Measurements from ENCODE around the gene RPL29.

Gene RPL29

DNA sequence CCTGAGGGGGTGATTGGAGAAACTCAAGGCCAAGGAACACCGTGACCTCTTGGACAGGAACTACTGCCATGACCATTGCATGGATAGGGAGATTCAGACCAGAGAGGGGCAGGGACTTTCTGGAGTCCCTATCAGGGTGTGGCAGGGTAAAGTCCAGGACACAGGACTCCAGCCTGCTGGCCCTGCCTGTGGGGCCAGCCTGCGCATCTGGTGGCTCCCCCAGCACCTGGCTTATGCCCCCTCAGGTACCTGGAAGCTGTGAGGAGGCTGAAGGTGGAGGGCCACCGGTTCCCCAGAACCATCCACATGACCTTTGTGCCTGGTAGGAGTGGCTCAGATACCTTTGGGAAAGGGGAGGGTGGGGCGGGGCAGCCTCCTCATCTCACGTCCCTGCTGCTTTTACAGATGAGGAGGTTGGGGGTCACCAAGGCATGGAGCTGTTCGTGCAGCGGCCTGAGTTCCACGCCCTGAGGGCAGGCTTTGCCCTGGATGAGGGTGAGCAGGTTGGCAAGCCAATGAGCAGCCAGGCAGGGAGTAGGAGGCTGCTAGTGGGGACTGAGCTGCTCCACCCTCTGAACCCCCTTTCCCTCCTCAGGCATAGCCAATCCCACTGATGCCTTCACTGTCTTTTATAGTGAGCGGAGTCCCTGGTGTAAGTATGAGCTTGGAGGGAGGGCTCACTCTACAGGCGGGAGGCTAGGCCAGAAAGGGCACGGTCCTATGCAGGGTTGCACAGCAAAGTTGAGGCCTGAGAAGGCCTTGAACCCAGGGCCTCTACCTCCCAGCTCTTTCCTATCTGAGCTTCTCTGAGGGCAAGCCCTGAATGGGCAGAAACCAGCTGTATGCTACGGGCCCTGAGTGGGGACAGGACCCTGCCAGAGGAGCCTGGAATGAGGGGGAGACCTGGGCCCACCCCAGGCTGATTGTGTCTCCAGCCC, 9.4 kb downstream of the RPL29 start:
- ATAC-seq: no peak
- TF ChIP-seq ZNF8 (CRISPR knock-in tag; IDR thresholded peaks at IDR 0.05) (no peak), TOX (CRISPR knock-in tag; IDR thresholded peaks at IDR 0.05; ENCODE audit: borderline replicate concordance) (no peak), ISL1 (CRISPR knock-in tag; IDR thresholded peaks at IDR 0.05) (no peak), ZNF565 (CRISPR knock-in tag; conservative IDR thresholded peaks at IDR 0.05; ENCODE audit: low read depth) (no peak), TCF4 (CRISPR knock-in tag; IDR thresholded peaks at IDR 0.05; ENCODE audit: borderline replicate concordance) (no peak), ESRRG (CRISPR knock-in tag; IDR thresholded peaks at IDR 0.05) (no peak), CSDC2 (CRISPR knock-in tag; IDR thresholded peaks at IDR 0.05) (no peak), PPARA (CRISPR knock-in tag; IDR thresholded peaks at IDR 0.05; ENCODE audit: borderline replicate concordance) (no peak), ARNTL (CRISPR knock-in tag; IDR thresholded peaks at IDR 0.05; ENCODE audit: borderline replicate concordance, low read depth) (no peak), RARB (CRISPR knock-in tag; IDR thresholded peaks at IDR 0.05) (no peak), ZC3H10 (CRISPR knock-in tag; IDR thresholded peaks at IDR 0.05) (no peak), ZFP3 (CRISPR knock-in tag; IDR thresholded peaks at IDR 0.05) (no peak), BACH2 (CRISPR knock-in tag; IDR thresholded peaks at IDR 0.05; ENCODE audit: borderline replicate concordance) (no peak), ZFP30 (CRISPR knock-in tag; IDR thresholded peaks at IDR 0.05) (no peak)
- TF ChIP-seq, protein P1, sequence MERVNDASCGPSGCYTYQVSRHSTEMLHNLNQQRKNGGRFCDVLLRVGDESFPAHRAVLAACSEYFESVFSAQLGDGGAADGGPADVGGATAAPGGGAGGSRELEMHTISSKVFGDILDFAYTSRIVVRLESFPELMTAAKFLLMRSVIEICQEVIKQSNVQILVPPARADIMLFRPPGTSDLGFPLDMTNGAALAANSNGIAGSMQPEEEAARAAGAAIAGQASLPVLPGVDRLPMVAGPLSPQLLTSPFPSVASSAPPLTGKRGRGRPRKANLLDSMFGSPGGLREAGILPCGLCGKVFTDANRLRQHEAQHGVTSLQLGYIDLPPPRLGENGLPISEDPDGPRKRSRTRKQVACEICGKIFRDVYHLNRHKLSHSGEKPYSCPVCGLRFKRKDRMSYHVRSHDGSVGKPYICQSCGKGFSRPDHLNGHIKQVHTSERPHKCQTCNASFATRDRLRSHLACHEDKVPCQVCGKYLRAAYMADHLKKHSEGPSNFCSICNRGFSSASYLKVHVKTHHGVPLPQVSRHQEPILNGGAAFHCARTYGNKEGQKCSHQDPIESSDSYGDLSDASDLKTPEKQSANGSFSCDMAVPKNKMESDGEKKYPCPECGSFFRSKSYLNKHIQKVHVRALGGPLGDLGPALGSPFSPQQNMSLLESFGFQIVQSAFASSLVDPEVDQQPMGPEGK (CRISPR knock-in tag; IDR thresholded peaks at IDR 0.05; ENCODE audit: borderline replicate concordance): no peak
- TF ChIP-seq, protein P2, sequence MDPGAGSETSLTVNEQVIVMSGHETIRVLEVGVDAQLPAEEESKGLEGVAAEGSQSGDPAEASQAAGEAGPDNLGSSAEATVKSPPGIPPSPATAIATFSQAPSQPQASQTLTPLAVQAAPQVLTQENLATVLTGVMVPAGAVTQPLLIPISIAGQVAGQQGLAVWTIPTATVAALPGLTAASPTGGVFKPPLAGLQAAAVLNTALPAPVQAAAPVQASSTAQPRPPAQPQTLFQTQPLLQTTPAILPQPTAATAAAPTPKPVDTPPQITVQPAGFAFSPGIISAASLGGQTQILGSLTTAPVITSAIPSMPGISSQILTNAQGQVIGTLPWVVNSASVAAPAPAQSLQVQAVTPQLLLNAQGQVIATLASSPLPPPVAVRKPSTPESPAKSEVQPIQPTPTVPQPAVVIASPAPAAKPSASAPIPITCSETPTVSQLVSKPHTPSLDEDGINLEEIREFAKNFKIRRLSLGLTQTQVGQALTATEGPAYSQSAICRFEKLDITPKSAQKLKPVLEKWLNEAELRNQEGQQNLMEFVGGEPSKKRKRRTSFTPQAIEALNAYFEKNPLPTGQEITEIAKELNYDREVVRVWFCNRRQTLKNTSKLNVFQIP (CRISPR knock-in tag; IDR thresholded peaks at IDR 0.05; ENCODE audit: borderline replicate concordance, low read depth): no peak
- TF ChIP-seq, protein P3, sequence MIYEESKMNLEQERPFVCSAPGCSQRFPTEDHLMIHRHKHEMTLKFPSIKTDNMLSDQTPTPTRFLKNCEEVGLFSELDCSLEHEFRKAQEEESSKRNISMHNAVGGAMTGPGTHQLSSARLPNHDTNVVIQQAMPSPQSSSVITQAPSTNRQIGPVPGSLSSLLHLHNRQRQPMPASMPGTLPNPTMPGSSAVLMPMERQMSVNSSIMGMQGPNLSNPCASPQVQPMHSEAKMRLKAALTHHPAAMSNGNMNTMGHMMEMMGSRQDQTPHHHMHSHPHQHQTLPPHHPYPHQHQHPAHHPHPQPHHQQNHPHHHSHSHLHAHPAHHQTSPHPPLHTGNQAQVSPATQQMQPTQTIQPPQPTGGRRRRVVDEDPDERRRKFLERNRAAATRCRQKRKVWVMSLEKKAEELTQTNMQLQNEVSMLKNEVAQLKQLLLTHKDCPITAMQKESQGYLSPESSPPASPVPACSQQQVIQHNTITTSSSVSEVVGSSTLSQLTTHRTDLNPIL (CRISPR knock-in tag; IDR thresholded peaks at IDR 0.05; ENCODE audit: low read depth): no peak
- TF ChIP-seq, protein P4, sequence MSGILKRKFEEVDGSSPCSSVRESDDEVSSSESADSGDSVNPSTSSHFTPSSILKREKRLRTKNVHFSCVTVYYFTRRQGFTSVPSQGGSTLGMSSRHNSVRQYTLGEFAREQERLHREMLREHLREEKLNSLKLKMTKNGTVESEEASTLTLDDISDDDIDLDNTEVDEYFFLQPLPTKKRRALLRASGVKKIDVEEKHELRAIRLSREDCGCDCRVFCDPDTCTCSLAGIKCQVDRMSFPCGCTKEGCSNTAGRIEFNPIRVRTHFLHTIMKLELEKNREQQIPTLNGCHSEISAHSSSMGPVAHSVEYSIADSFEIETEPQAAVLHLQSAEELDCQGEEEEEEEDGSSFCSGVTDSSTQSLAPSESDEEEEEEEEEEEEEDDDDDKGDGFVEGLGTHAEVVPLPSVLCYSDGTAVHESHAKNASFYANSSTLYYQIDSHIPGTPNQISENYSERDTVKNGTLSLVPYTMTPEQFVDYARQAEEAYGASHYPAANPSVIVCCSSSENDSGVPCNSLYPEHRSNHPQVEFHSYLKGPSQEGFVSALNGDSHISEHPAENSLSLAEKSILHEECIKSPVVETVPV (CRISPR knock-in tag; IDR thresholded peaks at IDR 0.05): no peak

DNA sequence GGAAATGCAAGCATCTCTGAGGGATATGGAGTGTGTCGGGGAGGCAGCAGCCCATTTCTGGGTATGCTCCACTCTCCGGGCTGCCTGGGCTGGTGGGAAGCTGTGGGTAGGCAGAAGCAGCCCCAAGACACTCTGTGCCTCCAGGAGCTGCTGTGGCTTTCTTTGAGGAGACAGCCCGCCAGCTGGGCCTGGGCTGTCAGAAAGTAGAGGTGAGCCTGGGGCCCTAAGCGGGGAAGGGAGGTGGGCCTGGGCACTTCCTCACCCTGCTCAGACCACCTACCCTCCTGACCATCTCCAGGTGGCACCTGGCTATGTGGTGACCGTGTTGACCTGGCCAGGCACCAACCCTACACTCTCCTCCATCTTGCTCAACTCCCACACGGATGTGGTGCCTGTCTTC, 10.6 kb downstream of the RPL29 start:
- no peak for TF ChIP-seq GLIS3 (CRISPR knock-in tag; IDR thresholded peaks at IDR 0.05)
- no peak for ATAC-seq

DNA sequence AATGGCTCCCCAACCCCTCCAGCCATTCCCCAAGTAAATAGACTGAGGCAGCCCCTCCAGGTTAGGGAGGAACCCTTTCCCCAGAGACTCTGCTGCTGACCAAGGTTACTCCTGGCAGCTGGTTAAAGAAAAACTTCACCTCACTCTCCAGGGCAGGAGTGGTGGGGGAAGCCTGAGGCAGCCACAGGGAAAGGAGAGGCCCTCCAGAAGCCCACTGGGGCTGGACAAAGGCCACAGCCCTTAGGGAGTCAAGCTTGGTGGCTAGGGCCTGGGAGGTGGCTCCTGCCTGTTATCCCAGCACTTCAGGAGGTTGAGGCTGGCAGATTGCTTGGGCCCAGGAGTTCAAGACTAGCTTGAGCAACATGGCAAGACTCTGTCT, 11.4 kb downstream of the RPL29 start:
- no peak for ATAC-seq
- no peak for TF ChIP-seq ZNF565 (CRISPR knock-in tag; conservative IDR thresholded peaks at IDR 0.05; ENCODE audit: low read depth)
- TF ChIP-seq, protein P5, sequence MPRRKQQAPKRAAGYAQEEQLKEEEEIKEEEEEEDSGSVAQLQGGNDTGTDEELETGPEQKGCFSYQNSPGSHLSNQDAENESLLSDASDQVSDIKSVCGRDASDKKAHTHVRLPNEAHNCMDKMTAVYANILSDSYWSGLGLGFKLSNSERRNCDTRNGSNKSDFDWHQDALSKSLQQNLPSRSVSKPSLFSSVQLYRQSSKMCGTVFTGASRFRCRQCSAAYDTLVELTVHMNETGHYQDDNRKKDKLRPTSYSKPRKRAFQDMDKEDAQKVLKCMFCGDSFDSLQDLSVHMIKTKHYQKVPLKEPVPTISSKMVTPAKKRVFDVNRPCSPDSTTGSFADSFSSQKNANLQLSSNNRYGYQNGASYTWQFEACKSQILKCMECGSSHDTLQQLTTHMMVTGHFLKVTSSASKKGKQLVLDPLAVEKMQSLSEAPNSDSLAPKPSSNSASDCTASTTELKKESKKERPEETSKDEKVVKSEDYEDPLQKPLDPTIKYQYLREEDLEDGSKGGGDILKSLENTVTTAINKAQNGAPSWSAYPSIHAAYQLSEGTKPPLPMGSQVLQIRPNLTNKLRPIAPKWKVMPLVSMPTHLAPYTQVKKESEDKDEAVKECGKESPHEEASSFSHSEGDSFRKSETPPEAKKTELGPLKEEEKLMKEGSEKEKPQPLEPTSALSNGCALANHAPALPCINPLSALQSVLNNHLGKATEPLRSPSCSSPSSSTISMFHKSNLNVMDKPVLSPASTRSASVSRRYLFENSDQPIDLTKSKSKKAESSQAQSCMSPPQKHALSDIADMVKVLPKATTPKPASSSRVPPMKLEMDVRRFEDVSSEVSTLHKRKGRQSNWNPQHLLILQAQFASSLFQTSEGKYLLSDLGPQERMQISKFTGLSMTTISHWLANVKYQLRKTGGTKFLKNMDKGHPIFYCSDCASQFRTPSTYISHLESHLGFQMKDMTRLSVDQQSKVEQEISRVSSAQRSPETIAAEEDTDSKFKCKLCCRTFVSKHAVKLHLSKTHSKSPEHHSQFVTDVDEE (CRISPR knock-in tag; IDR thresholded peaks at IDR 0.05): no peak
- no peak for TF ChIP-seq TCF4 (CRISPR knock-in tag; IDR thresholded peaks at IDR 0.05; ENCODE audit: borderline replicate concordance)
- no peak for TF ChIP-seq RARB (CRISPR knock-in tag; IDR thresholded peaks at IDR 0.05)
- TF ChIP-seq BACH2 (CRISPR knock-in tag; IDR thresholded peaks at IDR 0.05; ENCODE audit: borderline replicate concordance): no peak
- TF ChIP-seq ZC3H10 (CRISPR knock-in tag; IDR thresholded peaks at IDR 0.05): no peak
- TF ChIP-seq ISL1 (CRISPR knock-in tag; IDR thresholded peaks at IDR 0.05): no peak
- TF ChIP-seq ZFP30 (CRISPR knock-in tag; IDR thresholded peaks at IDR 0.05): no peak
- no peak for TF ChIP-seq ZFP3 (CRISPR knock-in tag; IDR thresholded peaks at IDR 0.05)
